Activated gamma-delta T cell treated with anti-CD3 and anti-CD28 coated beads, Interleukin-2, amount 50 U/mL, for 16 hours (primary cell): ENCODE results near the gene DCC.

Source experiments
- DNase-seq: peaks from one replicate; pipeline ENCODE4 v3.0.0-alpha.2; 2020; ENCODE audit warnings: low read depth

Gene DCC

DNA sequence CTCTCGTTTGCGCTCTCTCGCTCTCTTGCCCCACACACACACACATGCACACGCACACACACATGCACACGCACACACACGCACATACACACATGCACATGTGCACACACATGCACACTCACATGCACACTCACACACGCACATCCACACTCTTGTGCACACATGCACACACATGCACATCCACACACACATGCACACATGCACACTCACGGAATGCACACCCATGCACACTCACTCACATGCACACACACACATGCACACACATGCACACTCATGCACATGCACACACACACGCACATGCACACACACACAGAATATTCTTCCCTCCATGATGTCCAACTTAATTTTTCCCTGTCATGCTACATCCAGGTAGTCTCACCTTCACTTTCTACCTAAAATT lies 360.1 kb downstream of the DCC start:
- DNase-seq = no peak

DNA sequence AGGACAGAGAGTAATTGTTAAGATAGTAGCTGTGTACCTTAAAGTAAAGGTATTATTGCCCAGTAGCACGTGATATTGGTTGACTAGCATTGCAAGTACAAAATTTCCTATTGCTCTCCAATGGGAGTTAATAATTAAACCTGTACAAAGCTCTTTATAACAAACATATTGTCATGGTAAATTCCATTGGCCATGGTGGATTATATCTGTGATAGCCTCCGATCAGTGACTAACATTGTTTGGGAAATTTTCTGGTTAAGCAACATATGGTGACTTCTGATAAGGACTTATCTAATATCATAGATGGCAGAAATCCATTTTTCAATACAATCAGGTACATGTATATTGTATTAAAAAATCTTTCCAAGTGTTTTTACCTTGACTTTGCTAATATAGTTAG lies 360.8 kb downstream of the DCC start:
- DNase-seq = no peak

DNA sequence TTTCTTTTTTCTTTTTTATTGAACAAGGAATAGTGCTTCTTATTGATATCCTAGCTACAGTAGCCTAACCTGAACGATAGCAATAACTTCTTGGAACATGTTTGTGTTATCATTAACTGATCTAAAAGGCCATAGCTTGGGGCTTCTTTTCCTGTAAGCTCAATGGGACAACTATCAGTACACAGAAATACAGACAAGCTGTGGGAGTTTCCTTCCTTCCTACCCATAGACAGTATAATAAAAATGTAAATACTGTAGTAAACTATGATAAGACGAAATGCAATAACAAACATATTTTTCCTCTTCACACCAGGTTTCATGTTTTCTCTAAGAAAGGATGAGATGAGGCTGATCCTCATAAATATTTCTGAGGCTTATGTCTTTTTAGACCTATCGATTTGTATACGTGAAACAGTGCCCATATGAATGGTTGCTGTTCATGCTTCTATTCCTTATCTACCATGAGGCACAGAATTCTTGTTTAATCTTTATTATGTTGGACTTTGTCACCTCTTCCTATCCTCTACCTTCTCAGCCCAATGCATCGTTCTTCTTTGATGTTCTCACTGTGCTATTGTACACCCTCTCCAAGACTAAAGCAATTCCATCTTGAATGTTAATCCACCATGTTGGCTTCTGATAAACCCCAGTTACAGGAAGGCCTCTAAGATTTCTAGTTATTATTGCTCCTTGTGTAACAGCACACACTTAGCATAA lies 361.4 kb downstream of the DCC start:
- no peak for DNase-seq

DNA sequence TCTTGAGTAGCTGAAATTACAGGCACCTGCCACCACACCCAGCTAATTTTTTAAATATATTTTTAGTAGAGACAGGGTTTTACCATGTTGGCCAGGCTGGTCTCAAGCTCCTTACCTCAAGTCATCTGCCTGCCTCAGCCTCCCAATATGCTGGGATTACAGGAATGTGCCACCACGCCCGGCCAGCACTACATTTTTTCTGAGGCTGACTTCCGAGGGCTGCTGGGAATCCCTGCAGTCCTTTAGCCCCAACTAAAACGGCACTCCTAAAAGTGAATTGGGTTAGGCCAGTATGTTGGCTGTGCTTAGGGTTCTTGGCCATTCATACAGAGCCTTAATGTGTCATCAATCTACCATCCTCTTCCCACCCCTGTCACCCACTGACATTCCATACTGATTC lies 375.4 kb downstream of the DCC start:
- no peak for DNase-seq

DNA sequence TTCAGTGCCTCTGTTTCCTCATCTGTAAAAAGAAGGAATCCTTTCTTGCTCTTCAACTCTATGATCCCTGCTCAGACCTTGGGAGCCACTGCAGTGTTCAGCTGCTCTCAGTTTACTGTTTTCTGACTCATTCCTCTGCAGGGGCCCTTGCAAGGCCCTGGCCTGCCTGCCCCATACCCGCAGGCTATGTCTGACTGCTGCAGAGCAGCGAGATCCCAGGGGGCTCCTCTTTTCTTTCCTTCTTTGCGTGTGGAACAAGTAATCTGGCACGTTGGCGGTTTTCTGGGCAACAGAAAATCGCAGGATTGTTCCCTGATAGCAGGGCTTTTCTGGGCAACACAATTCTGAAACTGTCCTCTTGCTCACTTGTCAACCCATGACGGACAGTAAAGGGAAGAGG lies 376.0 kb downstream of the DCC start:
- DNase-seq = no peak

DNA sequence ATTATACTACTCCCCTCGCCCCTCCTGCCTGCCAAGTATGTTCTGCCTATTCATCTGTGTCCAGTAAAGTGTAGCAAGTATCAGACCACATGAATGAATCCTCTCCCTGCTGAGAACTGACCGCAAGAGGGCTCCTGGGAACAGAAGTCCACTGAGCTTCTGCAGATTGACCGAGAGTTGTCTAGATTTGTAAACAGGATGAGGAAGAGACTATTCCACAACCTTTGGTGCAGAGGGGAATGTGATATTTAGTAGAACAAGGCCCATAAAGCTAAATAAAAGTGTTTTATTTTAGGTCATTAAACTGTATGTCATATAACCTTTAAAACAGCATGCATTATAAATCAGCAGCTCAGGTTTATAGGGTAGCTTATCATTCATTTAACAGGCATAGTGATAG lies 377.0 kb downstream of the DCC start:
- no peak for DNase-seq

DNA sequence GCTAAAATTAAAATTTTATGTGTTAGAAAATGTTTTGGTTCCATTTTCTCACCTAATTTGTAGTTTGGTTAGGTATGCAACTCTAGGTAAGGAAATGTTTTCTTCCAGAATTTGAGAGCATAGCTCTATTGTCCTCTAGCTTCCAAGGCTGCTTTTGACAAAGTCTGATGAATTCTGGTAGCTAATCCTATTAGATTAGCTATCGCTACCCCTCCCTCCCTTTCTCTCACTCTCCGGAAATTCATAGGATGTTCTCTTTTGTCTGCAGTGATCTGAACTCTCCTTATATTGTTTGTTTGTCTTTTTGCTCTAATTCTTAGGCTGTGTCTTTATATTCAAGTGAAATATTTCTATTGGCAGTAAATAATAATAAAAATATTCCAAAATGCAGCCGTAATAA lies 382.9 kb downstream of the DCC start:
- no peak for DNase-seq

DNA sequence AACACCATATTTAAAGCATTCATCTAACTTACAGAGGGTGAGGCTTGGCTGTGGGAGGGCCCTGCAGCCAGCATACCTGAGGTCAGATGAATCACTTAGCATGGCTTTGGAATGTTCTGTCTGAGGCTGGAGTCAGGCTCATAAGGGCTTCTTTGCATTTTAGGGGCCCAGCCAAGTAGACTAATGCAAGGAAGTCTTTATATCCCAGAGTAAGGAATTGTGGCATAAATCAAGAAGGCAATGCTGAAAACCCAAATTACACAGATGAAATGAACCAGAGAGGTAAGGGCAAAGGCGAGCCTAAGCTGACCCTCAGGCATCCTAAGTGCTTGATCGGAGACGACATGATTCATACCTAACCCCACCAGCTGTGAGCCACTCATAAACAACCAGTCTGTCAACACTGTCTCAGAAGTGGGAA lies 383.6 kb downstream of the DCC start:
- no peak for DNase-seq

DNA sequence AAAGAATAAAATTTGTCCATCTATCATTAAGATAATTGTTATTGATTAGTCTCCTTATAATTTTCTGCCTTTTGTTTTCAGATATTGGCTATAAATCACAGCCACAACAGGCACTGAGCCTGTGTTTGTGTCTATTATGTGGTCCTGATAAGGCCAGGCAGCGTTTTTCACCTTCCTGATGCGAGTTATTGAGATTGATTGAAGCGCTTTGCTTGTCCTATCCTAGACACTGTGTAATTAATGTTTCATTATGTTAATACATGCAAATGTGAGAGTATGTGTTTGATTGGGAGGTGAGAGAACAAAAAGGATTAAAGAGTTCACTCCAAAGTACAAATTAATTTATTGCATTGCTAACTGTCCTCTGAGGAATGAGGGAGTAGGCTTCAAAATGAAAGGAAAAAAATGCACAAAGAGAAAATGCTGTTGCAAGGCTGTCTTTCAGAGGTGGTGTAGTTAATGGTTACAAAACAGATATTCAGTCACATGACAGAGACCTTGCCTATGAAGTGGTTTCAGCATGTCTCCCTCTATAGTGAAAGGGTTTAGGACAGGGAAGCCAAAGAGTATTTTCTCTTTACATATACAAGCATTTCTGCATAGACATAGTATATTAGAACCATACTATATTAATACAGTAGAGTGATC lies 391.1 kb downstream of the DCC start:
- DNase-seq = no peak

DNA sequence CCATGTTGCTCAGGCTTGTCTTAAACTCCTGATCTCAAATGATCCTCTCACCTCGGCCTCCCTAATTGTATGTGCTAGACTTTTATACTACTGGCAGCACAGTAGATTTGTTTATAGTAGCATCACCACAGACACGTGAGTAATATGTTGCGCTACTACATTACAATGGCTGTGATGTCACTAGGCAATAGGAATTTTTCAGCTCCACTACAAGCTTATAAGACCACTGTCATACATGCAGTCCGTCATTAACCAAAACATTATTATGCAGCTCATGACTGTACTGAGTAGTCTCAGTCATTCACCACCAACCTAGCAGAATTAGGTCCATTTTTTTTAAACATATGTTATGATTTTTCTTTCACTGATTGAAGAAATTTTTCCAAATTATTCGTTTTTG lies 398.9 kb downstream of the DCC start:
- no peak for DNase-seq

DNA sequence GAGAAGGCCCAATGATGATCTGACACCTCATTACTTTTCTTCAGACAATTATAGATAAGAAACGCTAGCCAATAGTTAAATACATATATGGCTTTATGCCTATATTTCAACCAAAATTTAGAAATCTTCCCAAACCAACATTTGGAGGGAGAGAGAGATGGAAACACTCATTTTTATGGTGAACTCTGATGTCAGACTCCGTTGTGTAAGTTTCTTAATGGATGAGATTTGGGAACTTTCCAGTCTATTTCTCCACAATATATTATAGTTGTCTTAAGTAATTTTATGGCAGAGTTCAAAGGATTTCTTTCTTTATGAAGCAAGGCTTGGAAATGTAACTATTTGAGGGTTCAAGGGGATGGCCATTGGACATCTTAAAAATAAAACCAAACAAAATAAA lies 407.0 kb downstream of the DCC start:
- no peak for DNase-seq

DNA sequence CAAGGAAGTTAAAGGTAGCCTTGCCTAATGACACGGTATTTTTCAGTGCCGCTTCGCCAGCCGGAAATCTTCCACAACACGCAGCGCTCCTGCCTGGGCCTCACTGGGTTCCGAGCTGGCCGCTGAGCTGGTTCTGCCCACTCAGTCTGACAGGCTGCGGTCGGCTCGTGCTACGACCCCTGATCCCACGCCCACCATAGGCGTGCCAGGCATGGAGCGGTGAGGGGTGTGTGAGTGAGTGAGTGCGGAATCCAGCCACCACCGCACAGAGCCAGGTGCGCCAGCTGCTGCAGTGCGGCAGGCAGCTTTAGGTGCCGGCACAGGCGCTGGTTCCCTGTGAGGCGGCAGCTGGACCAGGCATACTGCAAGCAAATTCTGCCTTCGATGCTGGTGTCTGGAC lies 407.9 kb downstream of the DCC start:
- DNase-seq = no peak

DNA sequence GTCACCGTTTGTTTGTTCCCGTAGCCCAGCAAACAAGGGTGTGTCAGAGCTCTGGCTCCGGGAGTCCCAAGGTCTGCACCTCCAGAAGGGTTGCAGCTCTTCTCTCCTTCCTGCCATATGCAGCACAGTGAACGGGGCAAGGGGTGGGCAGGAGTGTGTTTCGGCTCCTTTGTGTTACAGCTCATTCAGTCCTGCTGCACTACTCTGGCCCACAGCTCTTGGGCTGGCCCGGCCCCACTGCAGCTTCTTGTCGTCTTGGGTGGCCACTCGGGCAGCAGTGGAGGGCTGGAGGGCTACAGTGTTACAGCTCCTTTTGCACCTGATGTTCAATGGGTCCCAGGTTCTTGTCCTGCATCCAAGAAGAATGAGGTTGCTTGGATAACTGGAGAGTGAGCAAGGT lies 408.3 kb downstream of the DCC start:
- DNase-seq = no peak

DNA sequence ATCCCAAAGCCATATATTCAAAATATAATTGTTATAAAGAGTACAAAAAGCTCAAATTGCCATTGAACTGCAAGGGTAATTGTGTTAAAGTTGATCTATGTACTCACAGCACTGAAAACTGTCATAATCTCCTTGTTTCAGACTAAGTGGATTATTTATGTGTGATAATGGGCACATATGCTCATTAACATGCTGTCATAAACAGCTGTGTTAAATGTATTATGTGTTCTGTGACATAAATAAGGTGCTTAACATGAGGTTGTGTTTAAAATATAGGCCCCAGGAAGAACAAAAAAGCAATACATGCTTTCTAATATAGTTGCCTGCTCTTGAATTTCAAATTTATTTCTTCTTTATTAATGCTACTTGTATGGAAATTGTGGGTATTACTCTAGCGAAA lies 409.5 kb downstream of the DCC start:
- DNase-seq = no peak

DNA sequence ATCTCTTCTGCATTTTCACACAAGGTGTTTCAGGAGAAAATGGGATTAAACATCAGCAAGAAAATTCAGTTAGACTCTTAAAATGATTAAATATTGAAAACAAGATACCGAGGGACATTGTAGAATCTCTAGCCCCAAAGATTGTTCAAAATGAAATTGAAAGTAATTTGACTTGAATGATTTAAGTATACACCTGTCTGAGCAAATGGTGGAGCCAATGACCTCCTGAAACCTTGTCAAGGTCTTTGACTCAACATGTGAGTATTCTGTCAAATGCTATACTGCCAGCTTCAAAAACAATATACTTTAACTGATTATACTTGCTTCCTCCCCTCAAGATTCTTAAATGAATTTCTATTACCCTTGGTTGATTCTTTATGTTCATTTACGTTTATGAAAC lies 411.0 kb downstream of the DCC start:
- DNase-seq = no peak

DNA sequence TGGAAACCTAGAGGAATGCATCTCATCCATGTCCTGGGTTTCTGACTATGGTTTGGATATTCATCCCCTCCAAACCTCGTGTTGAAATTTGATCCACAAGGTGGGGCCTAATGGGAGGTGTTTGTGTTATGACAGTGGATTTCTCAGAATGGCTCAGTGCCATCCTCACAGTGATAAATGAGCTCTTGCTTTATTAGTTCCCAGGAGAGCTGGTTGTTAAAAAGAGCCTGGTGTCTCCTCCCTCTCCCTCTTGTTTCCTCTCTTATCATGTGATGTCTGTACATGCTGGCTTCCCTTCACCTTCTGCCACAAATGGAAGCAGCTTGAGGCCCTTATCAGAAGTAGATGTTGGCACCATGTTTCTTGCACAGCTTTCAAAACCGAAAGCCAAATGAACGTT lies 424.3 kb downstream of the DCC start:
- no peak for DNase-seq

DNA sequence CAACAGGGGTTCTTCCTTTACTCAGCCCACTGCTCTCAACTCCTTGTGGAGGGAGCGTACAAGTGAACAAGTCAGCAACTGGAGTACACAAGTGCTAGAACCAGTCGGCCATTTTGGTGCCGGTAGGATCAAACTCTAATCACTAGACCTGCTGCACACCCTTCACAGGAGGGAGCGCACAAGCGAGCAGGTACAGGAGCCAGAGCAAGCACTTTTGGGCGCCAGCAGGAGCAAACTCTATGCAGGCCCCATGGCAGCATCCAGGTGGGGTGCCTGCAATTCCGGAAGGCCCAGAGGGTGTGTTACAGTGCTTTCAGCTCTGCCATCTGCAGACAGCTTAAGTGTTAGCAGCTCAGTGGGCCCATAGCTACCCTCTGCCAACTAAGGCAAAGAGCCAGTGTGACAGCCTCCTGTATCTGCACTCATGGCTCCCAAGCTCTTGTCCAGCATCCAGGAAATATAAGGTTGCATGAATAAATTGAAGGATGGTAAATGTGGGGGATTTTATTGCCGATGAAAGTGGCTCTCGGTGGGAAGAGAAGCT lies 426.1 kb downstream of the DCC start:
- DNase-seq = no peak

DNA sequence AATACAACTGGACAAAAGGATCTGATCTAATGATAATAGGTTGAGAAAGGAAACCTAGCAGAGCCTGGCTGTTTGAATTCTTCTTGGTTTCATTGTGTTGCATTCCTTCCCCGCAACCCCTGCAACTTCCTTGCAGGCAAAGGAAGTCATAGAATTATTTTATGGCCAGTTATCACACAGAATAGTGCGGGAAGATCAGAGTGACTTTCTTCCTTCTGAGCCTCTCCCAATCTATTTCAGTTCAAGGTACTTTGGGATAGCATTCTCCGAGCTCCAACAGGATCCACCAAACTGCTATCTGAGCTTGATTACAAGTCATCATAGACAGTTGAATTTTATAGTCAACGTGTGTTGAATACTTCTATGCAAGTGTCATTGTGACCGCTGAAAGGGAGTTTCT lies 441.1 kb downstream of the DCC start:
- DNase-seq = no peak

DNA sequence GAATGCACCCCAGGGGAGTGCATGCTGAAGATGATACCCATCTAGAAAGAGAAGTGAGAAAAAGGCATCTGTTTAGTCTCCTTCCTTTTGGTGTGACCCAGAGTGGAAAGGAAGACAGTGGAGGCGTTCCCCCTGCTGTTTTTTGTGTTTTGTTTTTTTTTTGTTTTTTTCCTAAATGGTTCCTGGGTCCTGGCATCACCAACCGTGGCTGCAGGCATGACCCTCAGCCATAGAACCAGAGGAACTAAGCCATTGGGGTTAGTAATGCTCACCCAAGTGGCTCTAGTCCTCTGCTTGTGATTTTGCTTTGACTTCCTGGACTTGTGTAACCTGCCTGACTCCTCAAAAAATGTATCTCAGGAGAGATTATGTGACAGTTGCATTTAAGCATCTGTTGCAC lies 451.3 kb downstream of the DCC start:
- no peak for DNase-seq

DNA sequence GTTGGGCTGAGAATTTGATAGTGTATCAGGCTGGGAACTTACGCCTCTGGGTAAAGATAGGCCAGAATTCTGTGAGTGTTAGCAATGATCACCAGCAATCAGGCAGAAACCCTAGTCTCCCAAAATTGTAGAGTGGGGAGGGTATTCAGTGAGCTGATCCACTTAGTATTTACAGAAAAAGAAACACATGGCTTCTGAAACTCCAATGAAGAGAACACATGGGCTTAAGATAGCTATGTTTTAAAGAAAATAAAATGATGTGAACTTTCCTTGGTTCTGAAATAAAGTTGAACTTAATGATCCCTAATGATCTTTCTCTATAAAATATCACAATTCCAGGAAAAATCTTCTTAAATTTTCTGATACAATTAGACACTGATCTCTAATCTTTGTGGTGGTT lies 472.8 kb downstream of the DCC start:
- no peak for DNase-seq

DNA sequence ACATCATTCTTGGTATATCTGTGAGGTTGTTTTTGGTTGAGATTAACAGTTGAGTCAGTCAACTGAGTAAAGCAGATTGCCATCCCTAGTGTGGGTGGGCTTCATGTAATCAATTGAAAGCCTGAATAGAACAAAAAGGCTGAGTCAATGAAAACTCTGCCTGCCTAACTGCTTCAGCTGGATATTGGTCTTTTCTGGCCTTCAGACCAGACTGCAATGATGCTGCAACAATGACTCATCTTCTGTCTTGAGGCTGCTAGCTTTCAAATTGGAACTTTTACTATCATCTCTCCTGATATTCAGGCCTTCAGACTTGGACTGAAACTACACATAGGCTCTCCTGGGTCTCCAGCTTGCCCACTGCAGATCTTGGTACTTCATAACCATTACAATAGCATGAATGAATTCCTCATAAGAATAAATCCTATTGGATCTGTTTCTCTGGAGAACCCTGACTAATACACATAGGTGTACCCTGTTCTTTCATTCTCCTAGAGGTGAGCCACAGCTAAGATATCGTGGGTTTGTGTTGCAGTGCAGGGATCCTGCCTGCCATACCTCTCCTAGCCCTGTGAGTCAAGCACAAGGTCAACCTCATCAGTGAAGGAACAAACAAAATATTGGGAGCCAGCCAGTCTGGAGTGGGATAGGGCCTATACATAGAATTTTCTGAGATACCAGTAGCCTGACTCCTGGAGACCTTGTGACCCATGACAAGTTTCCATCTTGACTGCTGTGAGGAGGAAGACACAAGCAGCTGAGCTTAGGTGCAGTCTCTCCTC lies 473.8 kb downstream of the DCC start:
- no peak for DNase-seq

DNA sequence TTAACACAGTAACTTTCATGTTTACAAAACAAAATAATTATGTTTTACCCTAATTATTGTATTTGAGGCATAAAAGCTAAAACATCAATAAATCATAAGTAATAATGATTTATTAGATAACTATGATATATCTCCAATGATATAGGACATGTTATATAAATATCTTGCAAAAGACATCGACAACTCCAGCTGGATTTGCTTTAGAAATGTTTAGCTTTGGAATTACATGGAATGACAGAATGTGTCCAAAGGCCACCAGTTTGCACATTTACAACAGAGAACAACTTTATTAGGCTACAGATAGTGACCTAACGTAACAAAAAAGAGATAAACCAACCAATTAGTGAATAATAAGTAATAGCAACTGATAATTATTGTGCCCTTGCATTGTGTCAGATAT lies 475.7 kb downstream of the DCC start:
- DNase-seq = no peak

DNA sequence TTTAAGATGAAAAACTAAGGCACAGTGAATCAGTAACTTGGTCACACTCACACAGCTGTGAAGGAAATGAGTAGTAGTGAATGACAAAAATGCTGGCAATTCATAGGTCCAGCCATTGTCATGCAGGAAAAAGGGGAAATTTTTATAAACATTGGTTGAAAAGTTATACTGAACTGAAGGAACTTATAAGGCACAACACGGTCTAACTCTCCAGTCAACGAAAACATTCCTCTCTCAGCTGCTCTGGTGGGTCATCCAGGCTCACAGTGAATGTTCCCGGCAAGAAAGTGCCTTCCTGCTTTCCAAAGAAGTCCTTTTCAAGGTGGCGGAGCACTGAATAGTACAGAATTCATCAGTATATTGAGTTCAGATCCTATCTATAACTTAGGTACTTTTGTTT lies 476.1 kb downstream of the DCC start:
- DNase-seq = no peak
